Peyer's patch (tissue), 4 donors: ENCODE data around the gene ECT2.

Experiments used
- CTCF ChIP-seq, 6 experiments: fragments of 450-650 bp in 4 of 6; fragments of 200-600 bp in 2 of 6; sonication (generic) in 1 of 6; IDR thresholded peaks; one replicate each; pipeline ENCODE4 v1.5.1; 2017 to 2019; ENCODE audit warnings: antibody characterized with exemption in 6 of 6, mild to moderate bottlenecking in 3 of 6, moderate library complexity in 1 of 6
- POLR2A ChIP-seq, 2 donors: fragments of 450-650 bp; IDR thresholded peaks; one replicate each; pipeline ENCODE4 v1.5.1; 2017; ENCODE audit warnings: antibody characterized with exemption in 2 of 2, mild to moderate bottlenecking in 2 of 2, moderate library complexity in 2 of 2

- TF ChIP-seq CTCF (IDR thresholded peaks at IDR 0.05) (no peak), POLR2A (IDR thresholded peaks at IDR 0.05) (no peak)
These were observed 48.3 kb upstream of the ECT2 start for GRCh38 chr3:172702256-172702655.
